Measurements from ENCODE around the gene DLG2.

Gene DLG2

GRCh38 chr11:83681031-83681781, 1945.9 kb downstream of the DLG2 start:
- DNase-seq = peak; percentile 93

DNA sequence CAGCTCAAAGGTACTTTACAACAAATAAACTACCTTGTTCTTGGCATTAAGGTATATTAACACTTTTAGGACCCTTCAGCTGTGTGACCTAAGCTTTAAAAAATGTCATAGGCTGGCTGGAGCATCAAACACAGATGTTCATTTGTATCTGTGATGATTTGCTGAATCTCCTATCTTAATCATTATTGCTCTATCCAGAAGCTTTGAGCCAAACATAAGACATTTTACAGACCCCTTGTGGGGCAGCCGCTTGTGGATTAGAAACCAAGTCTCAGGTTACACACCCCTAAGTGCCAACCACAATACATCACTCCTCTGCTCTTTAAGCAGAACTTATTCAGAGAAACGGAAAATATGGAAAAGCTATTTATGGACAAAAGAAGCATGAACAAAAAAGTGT, 1946.8 kb downstream of the DLG2 start:
- DNase-seq = peak; percentile 95

- DNase-seq = no peak
Observed at GRCh38 chr11:83678831-83679584, 1948.1 kb downstream of the DLG2 start.

DNA sequence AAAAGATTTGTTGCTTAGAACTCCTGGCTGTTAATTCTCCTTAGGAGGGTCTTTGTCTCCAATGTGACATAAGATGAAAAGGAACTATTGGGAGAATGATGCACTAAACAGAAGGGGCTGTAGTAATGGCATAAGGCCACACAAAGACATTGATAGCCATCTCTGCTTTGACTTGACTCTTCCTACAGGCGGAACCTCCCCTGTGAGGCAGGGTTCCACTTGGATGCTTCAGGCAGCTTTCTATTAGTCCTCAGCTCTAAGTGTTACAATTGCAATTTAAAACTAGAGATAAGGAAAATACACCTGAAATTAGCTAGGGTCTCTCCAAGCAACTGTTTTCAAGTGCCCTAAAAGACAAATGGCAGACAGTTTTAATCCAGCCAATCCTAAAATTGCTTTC, 1949.4 kb downstream of the DLG2 start:
- peak; percentile 63 for DNase-seq

DNA sequence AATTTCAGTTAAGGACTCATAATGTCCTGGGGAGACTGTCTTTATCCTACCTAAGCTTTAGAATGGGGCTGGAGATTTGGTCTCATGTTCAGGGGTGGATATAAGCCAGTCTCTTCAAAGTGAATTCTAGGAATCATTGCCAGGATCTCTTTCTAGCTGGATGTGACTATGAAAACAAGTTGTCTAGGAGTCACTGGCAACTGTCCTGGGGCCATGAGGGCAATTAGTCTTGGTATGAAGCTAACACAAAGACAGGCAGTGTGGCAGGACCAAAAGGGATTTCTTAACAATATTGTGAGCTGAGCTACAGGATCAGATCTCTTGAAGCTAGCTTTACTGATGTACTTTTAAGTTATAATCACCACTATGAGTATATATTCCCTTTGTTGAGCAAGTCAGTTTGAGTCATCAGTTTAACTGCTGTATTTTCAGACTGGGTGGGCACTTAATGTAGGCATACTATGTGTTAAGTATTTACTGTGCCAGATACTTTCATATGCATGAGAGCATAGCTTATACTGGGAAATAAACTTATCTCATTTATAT, 1951.0 kb downstream of the DLG2 start:
- DNase-seq = peak; percentile 72

GRCh38 chr11:83674102-83674896, 1952.8 kb downstream of the DLG2 start:
- DNase-seq = peak; percentile 52

GRCh38 chr11:83671289-83671688, 1955.9 kb downstream of the DLG2 start:
- DNase-seq = peak; percentile 70

DNA sequence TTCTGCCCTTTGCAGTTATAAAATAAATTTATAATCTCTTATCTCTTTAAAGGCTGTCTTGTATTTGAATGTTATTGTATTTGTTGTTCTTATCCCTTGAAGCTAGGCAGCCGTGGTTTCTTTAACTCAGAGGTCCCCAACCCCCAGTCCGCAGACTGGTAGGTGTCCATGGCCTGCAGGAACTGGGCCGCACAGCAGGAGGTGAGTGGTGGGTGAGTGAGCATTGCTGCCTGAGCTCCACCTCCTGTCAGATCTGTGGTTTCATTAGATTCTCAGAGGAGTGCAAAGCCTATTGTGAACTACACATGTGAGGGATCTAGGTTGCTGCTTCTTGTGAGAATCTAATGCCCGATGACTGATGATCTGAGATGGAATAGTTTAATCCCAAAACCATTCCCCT, 1961.0 kb downstream of the DLG2 start:
- no peak for DNase-seq

- no peak for DNase-seq
Observed at GRCh38 chr11:83663988-83664387, 1963.2 kb downstream of the DLG2 start.

DNA sequence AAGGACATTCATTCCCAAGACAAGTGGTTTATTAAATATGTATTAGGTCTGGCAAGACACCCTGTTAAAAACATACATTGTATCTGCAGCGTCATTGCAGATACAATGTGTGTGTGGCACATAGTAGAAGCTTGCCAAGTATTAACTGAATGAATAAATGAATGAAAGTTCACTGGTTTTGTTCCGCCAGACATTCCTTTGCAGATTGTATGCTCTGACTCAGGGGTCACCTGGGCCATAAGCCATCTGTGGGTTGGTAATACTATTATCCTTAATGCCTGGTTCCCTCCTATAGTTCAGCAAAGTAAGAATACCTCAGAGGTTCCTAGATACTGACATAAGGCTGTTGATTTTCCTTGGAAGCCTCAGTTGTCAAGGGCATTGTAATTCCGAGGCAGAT, 1963.7 kb downstream of the DLG2 start:
- DNase-seq = no peak

- DNase-seq = peak; percentile 68
Observed at GRCh38 chr11:83662494-83662893, 1964.7 kb downstream of the DLG2 start.

DNA sequence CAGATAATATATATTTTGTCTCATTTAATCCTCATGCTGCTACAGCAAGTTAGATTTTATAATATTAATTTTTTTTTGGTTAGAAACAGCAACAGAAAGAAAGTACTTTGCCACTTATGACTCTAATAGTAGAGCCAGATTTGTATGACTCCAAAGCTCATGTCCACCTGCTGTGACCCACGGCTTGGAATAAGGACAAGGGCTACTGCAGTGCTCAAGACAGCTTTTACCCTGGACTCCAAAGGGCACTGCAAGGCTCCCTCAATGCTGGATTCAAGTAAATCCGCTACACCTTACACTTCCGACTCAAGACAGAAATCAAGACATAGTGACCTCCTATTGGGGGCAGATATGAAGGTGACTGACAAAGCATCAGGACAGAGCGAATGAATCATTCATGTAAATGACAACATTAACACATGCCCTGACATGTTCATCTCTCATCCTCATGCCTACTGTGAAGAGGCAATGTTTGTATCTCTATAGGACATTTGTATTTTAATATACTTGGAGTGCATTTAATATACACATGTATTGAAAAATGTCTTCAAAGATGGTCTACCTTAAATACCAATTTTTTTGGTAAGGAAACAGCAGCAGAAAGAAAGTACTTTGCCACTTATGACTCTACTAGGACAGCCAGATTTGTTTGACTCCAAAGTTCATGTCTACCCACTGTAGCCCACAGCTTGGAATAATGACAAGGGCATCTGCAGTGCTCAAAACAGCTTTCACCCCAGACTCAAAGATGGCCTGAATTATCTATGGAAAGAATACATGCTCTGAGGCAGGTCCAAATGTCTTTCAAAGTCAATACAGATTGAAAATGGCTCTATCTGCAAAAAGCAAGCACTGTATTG, 1965.4 kb downstream of the DLG2 start:
- peak; percentile 67 for DNase-seq

DNA sequence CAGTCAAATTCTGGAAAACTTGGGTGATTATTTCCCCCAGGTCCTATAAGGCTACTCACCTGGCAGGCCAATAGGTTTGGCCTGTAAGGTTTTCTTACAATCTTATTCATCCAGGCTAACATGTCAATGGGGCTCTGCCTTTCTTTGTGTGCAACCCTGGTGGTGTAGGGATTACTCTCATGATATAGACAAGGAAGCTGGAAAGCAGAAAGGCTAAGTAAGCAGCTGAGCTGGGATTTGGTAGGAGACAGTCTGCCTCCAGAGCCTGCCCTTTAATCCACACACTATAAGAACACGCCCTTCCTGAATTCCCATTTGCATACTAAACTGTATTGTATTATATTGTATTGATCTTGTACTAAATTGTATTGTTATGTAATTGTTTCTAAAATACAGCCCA, 1967.7 kb downstream of the DLG2 start:
- peak; percentile 85 for DNase-seq

- peak; percentile 51 for DNase-seq
Observed at GRCh38 chr11:83656796-83657330, 1970.3 kb downstream of the DLG2 start.

- peak; percentile 86 for DNase-seq
Observed at GRCh38 chr11:83655976-83656375, 1971.2 kb downstream of the DLG2 start.

DNA sequence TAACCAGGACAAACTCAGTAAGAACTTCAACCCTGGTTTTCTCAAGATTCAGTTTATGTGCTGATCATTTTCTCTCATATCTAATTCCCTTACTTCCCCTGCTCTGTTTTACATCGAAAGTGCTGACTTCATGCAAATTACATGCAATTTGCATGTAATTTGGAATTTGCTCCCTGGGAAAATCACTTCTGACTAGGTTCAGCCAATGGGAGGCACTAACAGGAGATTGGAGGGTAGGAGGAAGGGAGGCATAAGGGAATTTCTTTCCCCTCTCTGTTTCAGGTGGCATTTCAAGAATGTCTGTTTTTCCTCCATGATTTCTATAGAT, 1977.7 kb downstream of the DLG2 start:
- no peak for DNase-seq

GRCh38 chr11:83648610-83649527, 1978.3 kb downstream of the DLG2 start:
- DNase-seq = peak; percentile 24

DNA sequence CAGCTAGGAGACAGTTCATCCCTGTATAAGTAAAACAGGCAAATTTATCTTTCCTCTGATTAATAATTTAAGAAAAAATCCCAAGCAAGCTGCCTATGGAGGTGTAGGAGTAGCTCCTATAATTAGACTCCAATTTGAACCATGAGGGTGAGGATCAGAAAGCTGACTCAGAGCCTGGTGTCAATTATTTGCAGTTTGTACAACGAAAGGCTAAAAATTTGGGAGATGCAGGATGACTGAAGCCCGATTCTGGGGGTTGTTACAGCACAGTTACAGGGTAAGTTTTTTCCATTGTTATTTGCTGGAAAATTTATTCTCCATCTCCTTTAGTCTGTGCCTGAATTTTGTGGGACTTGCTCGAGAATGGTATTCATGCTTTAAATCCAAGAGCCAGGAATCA, 1981.6 kb downstream of the DLG2 start:
- peak; percentile 43 for DNase-seq

DNA sequence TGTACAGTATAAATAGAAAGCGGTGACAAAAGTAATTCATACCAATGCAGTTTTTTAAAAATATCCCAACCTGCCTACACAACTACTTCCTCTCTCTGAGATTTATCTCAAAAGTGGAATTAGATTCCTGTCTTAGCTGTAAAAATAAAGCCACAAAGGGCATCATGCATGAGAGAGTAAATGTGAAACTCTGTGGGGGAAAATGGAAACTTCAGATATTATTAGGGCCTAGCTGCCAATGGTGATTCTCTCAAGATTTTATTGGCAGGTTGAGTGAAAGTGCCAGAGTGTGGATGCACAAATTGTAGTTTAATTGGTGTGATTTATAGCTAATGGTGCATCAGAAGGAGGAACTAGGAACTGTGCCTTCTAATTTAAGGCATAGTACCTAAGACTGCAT, 1984.0 kb downstream of the DLG2 start:
- DNase-seq = no peak

DNA sequence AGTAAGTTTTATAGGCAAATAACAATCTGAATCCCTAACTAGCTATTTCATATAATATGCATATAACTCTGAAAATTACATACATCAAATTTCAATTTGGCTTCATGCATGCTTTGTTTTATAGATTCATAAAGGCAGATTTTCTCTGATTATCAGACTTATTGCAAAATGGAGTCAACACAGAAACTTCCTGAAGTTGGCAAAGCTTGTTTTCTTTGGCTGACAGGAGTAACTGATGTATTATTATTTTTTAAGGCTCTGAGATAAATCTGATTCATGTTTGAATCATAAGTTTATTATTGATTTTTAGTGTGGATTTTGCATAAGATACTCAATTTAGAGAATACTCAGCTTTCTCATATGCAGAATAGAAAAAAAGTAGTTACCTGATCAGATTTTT, 1984.6 kb downstream of the DLG2 start:
- no peak for DNase-seq

GRCh38 chr11:83641511-83641910, 1985.6 kb downstream of the DLG2 start:
- DNase-seq = peak; percentile 67
